HL-60 (cell line): Measurements from ENCODE around the gene C1S.

Experiments
- CTCF ChIP-seq: IDR thresholded peaks from one replicate; pipeline ENCODE4 v1.5.1; 2011; ENCODE audit warnings: low read length, control low read depth, inconsistent platforms; ENCODE audit not compliant: insufficient read depth
- POLR2AphosphoS5 ChIP-seq: IDR thresholded peaks from 2 replicates; pipeline ENCODE4 v1.6.1; 2012; ENCODE audit warnings: low read depth
- REST ChIP-seq: IDR thresholded peaks from 2 replicates; pipeline ENCODE4 v1.6.1; 2012; ENCODE audit warnings: low read depth; ENCODE audit not compliant: insufficient replicate concordance
- SPI1 ChIP-seq: IDR thresholded peaks from 2 replicates; pipeline ENCODE4 v1.6.1; 2012; ENCODE audit warnings: low read depth, mild to moderate bottlenecking, borderline replicate concordance

GRCh38 chr12:7100239-7100638, 39.7 kb downstream of the C1S start:
- TF ChIP-seq CTCF, result no peak
- TF ChIP-seq POLR2AphosphoS5, result no peak
- TF ChIP-seq SPI1, result no peak
- TF ChIP-seq REST, result no peak
